KBM-7 (cell line): ENCODE data around the gene SPOCD1.

Experiments used
- DNase-seq: peaks from one replicate; pipeline ENCODE4 v3.0.0-alpha.2; 2015
- in situ Hi-C: fragments of 300-500 bp; cut with MboI; formaldehyde crosslinking; loops from 2 replicates; pipeline ENCODE4 v1.14.3; 2020; ENCODE audit warnings: low sequenced_read_pairs, low pct_unique_long_range_greater_than_20kb, mixed read lengths

SPOCD1 gene

DNA sequence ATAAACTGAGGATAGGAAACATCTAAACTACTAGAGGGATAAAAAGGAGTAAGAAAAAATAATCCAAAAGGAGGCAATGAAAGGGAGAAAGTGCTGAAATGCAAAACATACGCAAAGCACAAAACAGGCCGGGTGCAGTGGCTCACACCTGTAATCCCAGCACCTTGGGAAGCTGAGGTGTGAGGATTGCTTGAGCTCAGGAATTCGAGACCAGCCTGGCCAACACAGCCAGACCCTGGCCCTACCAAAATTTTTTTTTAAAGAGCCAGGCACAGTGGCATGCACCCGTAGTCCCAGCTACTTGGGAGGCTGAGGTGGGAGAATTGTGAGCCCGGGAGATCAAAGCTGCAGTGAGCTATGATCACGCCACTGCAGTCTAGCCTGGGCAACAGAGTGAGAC lies 10.5 kb downstream of the SPOCD1 start:
- in situ Hi-C loops = no loop called here
- no peak for DNase-seq

DNA sequence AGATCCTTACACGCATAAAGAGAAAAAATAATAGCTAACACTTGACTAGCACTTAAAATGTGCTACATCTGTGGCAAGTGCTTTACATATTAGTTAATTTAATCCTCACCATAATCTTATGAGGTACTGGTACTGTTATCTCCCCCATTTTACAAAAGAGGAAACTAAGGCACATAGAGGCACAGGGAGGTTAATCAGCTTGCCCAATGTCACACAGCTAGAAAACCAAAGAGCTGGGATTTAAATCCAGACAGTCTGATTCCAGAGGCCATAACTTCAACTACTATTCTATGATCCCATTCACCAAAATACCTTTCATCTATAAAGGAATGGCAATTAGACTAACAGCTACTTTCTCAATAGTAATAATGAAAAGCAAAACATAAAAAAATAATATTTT lies 11.7 kb downstream of the SPOCD1 start:
- DNase-seq = no peak
- in situ Hi-C loops = no loop called here

DNA sequence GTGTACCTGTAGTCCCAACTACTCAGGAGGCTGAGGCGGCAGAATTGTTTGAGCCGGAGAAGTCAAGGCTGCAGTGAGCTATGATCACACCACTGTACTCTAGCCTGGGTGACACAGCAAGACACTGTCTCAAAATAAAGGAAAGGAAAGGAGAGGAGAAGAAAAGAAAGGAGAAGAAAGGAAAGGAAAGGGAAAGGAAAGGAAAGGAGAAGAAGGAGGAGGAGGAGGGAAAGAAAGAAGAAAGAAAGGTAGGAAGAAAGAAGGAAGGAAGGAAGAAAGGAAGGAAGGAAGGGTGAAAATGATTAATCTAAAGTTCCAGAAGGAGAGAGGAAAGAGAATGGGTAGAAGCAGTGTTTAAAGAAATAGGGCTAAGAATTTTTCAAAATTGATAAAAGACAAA lies 12.2 kb downstream of the SPOCD1 start:
- DNase-seq = no peak
- in situ Hi-C loops = no loop called here

DNA sequence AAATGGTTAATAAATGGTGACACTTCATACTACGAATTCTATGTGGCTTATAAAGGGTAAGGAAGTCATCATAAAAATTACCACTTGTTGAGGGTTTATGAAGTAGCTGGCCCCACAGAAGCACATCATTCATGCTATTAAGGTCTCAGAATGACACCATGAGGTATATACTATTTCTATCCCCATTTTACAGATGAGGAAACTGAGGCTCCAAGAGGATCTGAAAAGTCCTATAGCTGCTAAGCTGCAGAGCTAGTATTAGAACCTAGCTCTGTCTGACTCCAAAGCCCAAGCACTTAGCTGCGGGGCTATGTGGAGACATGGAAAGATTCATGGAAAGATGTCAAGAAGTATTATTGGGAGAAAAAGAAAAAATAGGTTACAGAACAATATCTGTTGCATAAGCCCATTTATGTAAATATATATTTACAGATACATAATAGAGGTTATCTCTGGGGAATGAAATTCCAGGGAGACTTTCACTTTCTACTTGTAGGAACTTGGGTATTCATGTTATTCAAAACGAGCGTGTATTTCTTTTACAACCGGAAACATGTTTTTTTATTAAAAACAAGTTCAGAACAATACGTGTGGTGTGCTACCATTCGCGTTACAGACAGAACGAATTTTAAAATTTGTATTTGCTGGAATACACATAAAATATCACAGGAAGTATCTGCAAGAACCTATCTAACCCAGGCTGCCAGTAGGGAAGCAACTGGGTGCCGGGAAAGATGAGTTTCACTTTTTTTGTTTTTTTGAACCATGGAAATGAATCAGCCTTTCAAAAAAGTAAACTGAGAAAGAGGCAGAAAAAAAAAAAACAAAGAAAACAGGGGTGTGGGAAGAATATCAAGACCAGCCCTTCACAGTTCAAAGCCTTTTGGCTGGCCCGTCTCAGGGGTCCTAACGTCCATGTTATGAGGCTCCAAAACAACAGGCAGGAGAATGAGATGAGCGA lies 13.4 kb downstream of the SPOCD1 start:
- in situ Hi-C loops = no loop called here
- no peak for DNase-seq

DNA sequence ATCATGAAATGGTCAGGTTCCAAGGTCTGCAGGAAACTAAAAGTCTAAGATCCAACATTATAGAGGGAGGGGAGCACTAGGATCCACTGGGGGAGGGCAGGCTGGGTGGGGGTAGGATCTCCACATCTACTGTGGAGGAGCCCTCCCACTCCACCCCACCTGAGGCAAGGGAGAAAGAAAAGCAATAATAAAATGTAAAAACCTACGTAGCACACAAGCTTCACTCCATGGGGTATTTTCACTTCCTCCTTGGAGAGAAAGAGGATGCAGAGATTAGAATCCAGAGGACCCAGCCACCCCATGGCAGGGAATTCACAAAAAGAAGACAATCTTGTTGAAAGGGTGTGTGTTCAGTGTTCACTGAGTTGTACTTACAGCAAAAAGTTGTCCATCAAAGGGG lies 14.4 kb downstream of the SPOCD1 start:
- peak; percentile 32 for DNase-seq
- in situ Hi-C loops = no loop called here

DNA sequence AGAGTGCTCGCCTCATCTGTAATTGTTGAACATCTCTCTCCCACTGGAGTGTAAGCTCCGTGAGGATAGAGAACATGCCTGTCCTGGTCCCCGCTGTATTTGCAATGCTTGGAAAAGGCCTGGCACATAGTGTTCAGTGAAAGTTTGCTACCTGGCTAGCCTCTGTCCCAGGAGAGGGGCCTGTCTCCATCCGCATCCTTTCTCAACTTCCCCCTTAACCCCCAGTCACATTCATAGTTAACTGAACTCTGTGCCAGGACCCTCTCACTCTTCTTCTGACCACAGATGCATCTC lies 15.2 kb downstream of the SPOCD1 start:
- in situ Hi-C loops = no loop called here
- DNase-seq = no peak

DNA sequence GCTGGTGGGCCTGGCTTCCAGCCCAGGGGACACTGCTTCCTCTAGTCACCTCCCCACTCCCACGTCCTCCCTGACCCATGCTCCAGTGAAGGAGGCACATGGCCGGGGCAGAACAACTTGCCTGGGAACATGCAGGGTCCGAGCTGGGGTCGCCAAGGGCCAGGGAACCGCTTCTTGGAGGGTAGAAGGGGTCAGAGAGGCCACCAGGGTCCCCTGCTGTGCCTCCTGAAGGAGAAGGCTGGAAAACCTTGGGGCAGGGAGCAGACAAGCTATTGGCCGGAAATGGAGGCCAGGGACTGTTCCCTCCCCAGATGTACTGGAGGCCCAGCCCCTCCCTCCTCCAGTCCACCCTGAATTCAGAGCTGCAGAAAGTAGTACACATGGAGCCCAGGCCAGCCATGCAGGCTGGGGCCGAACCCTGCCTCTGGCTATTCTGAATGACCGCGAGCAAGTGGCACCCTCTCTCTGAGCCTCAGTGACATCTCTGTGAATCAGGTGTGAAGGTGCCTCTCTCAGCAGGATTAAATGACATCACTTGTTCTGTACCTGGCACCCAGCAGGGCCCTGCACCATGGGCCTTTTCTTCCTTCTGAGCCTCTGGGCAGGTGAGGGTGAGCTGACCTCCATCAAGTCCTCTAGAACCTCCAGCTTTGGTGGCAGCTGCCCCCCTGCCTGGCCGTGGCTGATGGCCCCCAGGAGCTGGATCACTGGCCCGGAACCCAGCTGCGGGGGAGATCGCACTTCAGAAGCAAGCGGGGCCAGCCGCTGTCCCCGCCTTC lies 15.7 kb downstream of the SPOCD1 start:
- in situ Hi-C loops = no loop called here
- no peak for DNase-seq

DNA sequence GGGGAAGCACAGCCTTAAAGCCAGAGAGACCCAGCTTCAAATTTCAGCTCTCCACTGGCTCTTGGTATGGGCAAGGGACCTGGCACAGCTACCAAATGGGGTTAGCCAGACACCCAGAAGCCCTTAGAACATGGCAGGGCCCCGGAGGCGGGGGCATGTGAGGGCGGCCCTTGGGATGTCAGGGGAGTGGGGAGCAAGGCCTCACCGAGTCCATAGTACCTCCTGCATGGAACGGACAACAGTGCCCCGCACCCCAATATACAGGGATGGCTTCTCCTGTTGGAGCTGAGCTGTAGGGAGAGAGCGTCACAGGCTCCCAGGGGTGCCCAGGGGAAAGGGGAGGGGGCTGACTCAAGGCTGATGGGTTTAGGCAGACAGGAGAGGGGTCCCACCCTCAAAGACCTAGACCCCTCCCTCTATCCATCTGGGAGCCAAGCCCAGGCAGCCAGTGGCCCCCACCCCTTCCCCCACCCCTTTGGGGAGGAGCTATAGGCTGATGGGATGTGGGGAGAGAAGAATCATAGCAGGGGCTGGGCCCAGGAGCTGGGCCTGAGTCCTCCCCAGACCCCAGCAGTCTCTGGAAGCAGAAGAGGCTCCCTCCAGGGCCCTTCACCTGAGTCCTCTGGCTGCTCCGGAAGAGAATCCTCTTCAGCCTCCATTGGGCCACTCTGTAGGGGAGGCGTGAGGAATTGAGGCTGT lies 16.5 kb downstream of the SPOCD1 start:
- in situ Hi-C loops = no loop called here
- no peak for DNase-seq

DNA sequence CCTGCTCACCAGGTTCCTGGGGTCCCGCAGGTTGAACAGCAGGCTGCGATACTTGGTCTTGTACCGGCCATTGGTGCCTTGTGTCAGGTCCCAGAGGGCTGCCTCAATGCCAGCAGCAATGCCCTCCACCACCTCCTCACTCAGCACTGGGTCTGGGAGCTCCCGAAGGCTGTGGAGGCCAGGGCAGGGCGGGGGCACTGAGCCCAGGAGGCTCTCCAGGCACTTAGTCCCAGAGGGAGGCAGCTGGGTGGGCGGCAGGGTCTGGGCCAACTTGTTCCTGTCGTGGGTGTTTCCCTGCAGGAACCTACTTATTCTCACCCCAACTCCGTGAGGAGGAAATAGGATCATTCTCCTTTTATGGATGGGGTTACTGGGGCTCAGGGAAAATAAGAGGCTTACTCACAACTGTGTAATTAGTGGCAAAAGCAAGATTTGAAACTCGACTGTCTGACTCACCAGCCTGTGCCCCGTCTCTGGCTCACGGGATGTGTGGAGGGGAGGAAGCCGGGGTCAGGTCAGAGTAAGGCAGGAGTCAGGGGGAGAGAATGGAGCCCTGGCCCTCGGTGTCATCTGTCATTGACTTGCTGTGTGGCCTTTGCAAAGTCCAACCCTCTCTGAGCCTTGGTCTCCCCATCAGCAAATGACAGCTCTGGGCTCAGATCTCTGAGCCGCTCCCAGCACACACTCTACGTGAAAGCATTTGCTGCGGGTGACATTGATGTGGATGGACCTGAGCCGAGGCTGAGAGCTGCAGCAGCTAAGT lies 17.2 kb downstream of the SPOCD1 start:
- in situ Hi-C loops = no loop called here
- no peak for DNase-seq

DNA sequence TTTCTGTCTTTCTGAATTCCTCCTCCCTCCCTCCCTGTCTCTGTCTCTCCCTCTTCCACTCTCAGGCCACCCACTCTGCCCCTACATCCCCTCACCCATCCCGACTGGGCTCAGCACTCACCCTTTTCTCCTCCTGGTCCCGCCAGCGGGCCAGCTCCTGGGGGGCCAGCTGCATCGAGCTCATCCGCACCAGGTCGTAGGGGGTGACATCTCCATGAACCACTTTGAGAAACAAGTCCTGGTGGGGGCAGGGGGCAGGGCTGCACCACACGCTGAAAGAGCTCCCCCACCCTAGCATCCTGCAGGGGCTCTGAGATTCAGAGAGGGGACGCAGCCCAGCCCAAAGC lies 17.8 kb downstream of the SPOCD1 start:
- no peak for DNase-seq
- in situ Hi-C loops = no loop called here

DNA sequence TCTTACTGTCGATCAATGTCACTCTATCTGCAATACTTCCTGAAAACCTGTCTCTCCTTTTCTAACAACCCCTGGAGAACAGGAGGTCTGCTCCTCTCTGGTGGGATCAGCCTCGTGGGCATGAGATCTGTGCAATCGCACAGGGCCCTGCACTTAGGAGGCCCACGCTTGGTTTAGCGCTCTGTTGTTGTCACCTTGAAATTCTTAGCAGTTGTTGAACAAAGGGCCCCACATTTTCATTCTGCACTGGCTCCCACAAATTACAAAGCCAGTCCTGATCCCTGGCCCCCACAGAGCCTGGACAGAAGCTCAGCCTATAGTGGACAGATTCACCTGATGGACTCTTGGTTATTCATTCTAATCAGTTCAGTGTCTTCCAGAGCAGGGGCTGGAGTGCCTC lies 18.6 kb downstream of the SPOCD1 start:
- in situ Hi-C loops = no loop called here
- DNase-seq = no peak

DNA sequence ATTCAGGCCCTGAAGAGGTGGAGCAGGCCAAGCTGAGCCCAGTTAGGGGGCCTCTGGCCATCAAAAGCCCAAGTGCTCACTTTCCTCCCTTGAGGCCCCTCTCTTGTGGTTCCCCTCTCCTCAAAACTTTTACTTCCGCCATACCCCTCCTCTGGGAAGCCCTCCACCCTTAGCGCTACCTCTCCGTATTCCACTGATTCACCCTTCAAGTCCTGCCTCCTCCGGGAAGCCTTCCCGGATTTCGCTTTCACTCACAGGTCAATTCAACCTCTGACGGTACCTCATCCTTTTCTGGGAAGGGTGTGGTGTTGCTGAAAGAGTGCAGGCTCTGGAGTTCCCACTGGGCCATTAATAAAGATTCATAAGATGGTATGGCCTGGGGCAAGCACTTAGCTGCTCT lies 19.1 kb downstream of the SPOCD1 start:
- in situ Hi-C loops = no loop called here
- no peak for DNase-seq

DNA sequence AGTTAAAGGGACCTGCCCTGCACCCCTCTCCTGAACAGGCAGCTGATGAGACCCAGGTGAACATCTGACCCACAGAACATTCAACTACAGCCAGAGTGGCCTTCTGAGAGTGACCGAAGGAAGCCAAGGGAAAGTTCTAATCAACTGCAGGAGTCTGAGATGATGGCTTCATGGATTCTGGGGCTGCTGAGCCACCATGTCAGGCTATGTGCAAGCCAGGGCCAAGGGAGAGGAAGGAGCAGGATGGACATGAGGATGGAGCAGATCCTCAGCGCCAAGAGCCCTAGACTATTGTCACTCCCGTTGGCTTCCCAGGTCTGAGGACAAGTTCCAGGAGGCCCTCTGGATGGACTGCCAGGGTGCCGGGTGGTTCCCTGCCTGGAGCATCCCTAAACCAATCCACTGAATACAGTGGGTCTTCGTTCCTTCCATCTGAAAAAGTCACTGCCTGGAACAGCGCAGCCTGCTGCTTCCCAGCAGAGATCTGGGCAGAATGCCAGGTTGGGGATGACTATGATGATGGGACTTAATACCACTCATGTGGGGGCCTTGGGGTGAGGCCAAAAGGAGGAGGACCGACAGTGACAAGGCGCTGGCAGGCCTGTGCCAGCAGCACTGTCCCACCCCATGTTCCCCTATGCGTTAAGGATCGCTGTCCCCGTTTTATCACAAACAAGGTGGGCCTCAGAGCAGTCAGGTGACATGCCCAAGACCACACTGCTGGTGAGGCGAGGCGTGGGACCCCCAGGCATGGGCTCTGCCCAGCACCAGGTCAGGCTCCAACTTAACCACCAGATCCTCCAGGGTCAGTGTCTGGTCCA lies 19.8 kb downstream of the SPOCD1 start:
- DNase-seq = no peak
- in situ Hi-C loops = no loop called here

DNA sequence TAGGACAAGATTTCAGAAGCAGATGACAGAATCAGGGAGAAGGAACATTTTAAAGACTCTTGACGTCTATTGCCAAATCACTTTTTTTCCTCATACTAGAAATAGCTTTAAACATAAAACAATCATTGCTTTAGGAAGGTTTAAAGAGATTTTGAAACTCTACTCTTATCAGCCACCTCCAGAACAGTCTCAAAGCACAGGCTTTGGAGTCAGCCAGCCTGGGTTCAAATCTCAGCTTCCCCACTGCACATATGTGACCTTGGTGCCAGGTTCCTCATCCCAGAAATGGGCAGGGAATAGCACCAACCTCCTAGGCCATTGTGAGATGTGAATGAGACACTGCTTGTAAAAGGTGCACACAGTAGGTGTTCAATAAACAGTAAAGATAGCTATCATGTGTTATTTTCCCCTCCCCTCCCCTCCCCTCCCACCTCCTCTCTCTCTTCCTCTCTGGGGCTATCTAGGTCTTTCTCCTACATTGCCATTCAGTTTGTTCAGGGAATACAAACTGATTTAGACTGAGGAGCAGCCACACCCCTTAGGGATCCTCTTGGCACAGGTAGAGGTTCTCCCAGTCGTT lies 20.6 kb downstream of the SPOCD1 start:
- no peak for DNase-seq
- in situ Hi-C loops = no loop called here

DNA sequence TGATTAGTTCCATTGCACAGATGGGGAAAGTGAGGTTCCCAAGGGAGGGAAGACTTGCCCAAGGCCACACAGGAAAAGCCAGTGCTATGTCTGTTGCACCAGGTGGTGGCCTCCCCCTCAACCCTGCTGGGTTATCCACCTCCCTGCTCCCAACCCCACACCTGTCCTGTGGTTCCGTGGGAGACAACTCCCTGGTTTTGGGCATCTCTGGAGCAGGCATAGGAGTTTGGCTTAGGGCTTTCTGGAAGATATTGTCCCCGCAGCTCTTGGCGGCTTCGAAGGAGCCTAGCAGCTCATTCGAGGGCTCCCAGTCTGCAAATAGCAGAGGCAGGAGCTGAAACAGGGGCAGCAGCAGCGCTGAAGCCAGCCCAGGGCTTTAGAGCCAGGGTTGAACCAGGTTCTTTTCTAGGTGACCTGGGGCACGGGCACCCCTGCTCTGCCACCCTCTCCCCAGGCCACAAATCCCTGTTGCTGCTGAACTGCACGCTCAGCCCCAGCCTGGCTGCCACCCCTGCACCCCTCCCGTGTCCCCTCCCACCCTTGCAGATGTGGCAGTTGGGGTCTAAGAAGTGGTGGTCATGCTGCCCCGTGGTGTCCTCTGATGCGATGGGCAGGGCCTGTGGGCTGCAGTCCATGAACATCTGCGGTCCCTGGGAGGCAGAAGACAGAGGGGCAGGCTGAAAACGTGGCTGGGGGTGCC lies 22.1 kb downstream of the SPOCD1 start:
- DNase-seq = no peak
- in situ Hi-C loops = no loop called here

DNA sequence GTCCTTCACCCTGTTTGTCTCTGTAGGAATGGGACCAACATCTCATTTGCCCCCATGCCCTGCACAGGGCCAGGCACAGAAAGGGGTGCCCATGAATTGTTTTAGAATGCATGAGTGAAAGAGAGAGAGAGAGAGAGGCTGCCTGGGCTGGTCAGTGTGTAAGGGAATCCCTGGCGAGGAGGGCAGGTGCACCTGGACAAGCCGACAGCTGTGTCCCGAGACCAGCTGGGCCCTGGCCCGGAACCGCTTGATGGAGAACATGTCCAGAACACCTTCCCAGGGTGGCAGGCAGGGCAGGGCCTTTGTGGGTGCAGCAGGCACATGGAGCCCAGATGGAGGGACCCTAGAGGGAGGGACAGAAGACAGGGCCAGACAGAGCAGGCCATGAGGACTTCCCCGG lies 22.7 kb downstream of the SPOCD1 start:
- no peak for DNase-seq
- in situ Hi-C loops = no loop called here

DNA sequence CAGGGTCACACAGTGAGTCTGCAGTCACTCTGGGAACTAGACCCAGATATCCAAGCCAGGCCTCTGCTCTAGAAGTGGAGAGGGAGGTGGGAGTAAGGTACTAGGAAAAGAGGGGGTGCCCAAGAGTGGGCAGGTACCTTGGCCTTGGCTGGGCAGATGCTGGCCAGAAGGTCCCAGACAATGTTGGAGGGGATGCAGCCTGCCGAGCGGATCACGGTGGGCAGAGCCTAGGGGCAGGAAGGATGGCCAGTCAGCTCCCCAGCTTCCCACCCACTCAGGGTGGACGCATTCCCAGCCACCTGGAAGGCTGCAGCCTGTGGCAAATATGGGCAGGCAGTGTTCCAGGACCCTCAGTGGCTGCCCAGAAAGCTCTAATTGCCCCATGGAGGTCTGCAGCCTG lies 23.3 kb downstream of the SPOCD1 start:
- in situ Hi-C loops = no loop called here
- DNase-seq = no peak

DNA sequence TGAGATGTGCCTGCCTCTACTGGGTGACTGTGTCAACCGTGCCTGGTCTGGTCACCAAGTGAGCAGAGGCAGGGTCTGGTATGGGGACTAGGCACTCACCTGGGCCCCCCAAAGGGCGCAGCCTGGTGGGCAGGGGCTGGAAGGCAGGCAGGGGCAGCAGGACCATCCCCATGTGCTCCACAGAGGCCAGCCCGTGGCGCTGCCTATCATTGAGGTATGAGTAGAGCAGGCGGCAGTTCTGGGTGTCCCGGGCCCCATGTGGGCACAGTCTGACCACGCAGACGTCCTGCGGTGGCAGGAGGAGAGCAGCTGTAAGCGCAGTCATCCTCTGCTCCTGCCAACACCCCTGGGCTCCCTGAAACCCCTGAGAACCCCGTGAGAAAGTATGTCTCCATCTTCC lies 23.7 kb downstream of the SPOCD1 start:
- no peak for DNase-seq
- in situ Hi-C loops = no loop called here
